SIG-M5 (cell line): ENCODE data around the gene MYL9.
"Not testable (repeated sequence)": the region's sequence is repeated elsewhere in the genome, so short reads cannot be mapped to it uniquely, and the experiment has no call there.

ENCODE experiments used
- DNase-seq: peaks from one replicate; lab custom pipeline; 2025; lab: John Stamatoyannopoulos, UW

The MYL9 gene

DNA sequence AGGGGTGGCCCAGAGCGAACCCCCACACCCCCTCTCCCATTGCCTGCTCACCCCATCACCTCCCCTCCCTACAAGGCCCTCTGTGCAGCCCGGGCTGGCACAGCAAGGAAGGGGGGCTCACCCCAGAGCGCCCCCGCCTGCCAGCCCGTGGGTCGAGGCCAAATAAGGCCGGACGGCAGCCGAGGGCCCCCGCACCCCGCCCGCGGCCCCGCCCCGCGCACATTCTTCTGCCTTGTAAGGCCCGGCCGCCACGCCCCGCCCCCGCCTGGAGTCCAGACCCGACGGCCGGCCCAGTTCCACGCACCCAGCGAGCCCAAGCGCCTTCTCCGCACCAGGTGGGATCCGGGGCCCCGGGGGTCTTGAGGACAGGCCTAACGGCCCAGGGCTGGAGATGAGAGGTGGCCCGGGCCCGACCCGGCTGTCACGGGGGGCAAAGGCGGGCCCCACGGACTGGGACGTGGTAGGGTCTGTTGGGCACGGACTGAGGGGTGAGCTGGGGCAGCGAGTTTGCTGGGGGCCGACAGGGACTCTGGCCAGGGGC lies at the start of gene MYL9:
Gene MYL9, plus strand, starts transcription at position 293 of the 541 bp plus-strand sequence. CDS start 3,366 bp downstream, outside the sequence.
- DNase-seq: no peak

- no peak for DNase-seq
Observed at GRCh38 chr20:36491901-36492617, 49.3 kb upstream of the MYL9 start.

GRCh38 chr20:36493051-36493800 lies 48.1 kb upstream of the MYL9 start:
- no peak for DNase-seq

DNA sequence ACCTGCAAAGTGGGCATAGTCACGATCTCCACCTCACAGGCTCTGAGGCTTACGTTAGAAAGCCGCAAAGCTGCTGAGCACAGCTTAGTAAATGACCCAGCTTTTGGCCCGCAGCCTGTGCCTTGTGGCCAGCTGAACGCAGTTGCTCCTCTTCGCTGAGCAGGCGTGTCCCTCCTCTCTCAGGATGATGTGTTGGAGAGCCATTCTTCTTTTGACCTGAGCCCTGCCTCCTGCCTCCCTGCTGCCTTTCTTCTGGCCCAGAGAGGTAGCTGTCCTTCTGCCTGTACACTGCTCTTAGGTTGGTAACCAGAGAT lies 47.6 kb upstream of the MYL9 start:
- no peak for DNase-seq

DNA sequence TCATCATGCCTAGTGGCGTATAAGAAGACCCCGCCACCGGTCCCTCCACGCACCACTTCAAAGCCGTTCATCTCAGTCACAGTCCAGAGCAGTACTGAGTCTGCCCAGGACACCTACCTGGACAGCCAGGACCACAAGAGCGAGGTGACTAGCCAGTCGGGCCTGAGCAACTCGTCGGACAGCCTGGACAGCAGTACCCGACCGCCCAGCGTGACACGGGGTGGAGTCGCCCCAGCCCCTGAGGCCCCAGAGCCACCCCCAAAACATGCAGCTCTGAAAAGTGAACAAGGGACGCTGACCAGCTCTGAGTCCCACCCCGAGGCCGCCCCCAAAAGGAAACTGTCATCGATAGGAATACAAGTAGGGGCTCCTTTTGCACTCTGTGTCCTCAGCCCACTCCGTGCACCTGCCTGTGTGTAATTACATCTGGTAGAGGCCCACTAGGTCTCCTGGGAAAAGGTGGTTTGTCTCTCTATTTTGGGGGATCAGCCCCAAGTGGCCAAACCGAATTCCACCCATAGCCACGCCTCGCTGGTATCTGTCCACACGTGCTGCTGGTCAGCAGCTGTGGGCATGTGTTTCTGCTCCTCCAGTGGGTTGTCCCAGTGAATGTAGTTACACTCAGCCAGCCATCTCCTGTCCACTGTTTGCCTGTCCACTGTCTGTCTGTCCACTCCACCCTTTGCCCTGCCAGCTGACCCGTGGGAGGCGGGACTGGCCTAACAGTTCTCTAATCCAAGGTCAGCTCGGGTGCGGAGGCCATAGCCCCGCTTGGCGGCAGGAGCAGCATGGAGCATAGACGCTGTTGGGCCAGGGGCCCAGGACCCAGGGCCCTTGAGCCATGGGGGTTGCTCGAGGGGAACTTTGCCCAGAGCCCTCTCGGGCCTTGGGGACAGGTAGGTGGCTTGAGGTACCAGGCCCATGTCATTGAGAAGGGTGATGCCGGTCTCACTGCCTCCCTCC lies 44.3 kb upstream of the MYL9 start:
- DNase-seq: no peak

GRCh38 chr20:36497856-36498255 lies 43.5 kb upstream of the MYL9 start:
- no peak for DNase-seq

GRCh38 chr20:36498386-36499179 lies 42.7 kb upstream of the MYL9 start:
- DNase-seq: no peak

DNA sequence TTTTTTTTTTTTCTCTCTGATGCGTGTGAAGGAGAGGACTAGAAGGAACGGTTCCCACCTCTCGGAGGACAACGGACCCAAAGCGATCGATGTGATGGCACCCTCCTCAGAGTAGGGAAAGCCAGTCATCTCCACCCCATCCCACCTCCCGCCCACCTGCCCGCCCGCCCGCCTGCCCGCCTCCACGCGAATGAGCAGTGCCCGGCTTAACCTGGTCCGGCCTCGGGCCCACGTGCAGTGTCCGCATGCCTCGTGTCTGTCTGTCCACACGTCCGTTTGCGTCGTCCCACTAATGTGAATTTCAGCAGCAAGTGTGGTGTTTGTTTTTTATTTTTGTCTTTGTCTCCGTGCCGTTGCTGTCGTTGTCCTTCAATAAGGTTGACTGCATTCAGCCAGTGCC lies 42.1 kb upstream of the MYL9 start:
- DNase-seq: no peak

- DNase-seq: no peak
Observed at GRCh38 chr20:36499723-36500501, 41.4 kb upstream of the MYL9 start.

GRCh38 chr20:36501367-36502006 lies 39.8 kb upstream of the MYL9 start:
- DNase-seq: no peak

- DNase-seq: no peak
Observed at GRCh38 chr20:36504295-36504694, 37.0 kb upstream of the MYL9 start.

DNA sequence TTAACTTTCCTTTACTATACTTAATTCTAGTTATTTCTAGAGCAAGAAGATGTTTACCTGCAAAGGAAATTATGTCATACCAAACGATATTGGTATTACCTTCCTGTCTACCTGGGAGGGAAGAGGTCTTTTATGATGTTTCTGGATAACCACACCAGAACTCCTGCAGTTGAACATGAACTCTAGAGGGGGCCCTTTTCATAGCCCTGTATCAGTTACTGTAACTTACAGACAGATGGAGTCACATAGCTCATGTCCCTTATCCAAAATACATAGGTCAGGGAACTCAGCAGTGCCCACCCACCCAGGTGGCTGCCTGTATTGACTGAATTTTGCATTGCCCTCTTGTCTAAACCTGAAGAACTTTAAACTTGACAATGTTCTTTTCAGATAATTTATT lies 35.1 kb upstream of the MYL9 start:
- no peak for DNase-seq

GRCh38 chr20:36507746-36508145 lies 33.6 kb upstream of the MYL9 start:
- no peak for DNase-seq

GRCh38 chr20:36519012-36519719 lies 22.2 kb upstream of the MYL9 start:
- no peak for DNase-seq

DNA sequence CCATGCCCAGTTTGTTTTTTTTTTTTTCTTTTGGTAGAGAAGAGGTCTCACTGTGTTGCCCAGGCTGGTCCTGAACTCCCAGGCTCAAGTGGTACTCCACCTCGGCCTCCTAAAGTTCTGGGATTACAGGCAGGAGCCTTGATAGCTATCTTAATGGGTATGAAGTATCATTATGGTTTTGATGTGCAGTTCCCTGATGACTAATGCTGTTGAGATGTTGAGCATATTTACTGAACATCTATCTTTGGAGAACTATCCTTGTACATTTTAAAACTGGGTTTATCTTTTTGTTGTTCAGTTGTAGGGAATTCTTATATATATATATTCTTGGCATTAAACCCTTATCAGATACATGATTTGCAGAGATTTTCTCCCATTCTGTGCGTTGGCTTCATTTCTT lies 21.4 kb upstream of the MYL9 start:
- no peak for DNase-seq

GRCh38 chr20:36521526-36521925 lies 19.8 kb upstream of the MYL9 start:
- no peak for DNase-seq

DNA sequence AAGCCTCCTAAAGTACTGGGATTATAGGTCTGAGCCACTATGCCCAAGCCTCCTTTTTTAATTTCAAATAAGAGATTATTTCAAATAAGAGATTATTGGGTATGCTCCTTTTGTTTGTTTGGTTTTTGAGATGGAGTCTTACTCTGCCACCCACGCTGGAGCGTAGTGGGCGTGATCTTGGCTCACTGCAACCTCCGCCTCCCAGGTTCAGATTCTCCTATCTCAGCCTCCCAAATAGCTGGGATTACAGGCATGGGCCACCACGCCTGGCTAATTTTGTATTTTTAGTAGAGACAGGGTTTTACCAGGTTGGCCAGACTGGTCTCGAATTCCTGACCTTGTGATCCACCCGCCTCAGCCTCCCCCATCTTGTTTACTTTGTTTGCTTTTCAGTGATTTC lies 18.9 kb upstream of the MYL9 start:
- DNase-seq: not testable (repeated sequence)

GRCh38 chr20:36523341-36523740 lies 18.0 kb upstream of the MYL9 start:
- no peak for DNase-seq

- DNase-seq: no peak
Observed at GRCh38 chr20:36525620-36526365, 15.5 kb upstream of the MYL9 start.
